Urinary bladder (tissue), 4 donors: Measurements from ENCODE around the gene PDE6G. TPM values are rescaled to one million over a fixed set of nuclear protein-coding genes. Genes with fewer than 3 reads are reported as not detected.

Experiments
- DNase-seq: peaks from one replicate; pipeline ENCODE4 v3.0.0-alpha.2; 2015; ENCODE audit errors: extremely low spot score
- H3K27ac ChIP-seq: one replicate; pipeline ENCODE4 v1.5.1; 2013; ENCODE audit warnings: low read depth, mild to moderate bottlenecking, moderate library complexity
- H3K36me3 ChIP-seq: one replicate; pipeline ENCODE4 v1.6.1; 2013; ENCODE audit warnings: mild to moderate bottlenecking, moderate library complexity; ENCODE audit not compliant: insufficient read depth
- H3K4me1 ChIP-seq: one replicate; pipeline ENCODE4 v1.6.1; 2013; ENCODE audit warnings: mild to moderate bottlenecking, moderate library complexity; ENCODE audit not compliant: insufficient read depth
- H3K4me3 ChIP-seq: one replicate; pipeline ENCODE4 v1.5.1; 2013; ENCODE audit warnings: low read depth, low read length
- WGBS: extraction: QIAGEN DNeasy Blood & Tissue Kit; methylation state at CpG from one replicate; pipeline ENCODE4 v1.1.7; 2013; 5-methylcytosine and 5-hydroxymethylcytosine counted together
- polyA plus RNA-seq: library from polyadenylated mRNA; stranded (reverse); fragments of 200-250 nt; gene quantifications from one replicate; pipeline ENCODE4 v1.2.3, GENCODE V29; 2013
- total RNA-seq: library from RNA; depleted of rRNA; stranded (reverse); fragments of >200 nt; gene quantifications from one replicate; pipeline ENCODE4 v1.2.3, GENCODE V29; 2014
- donor health status: healthy with polysubstance abuse.
- donor health status: healthy.

The PDE6G gene
- total and polyA plus RNA-seq, 2 donors = 1.2 TPM; not detected in 1

GRCh38 chr17:81664051-81664470, 7.7 kb upstream of the PDE6G start:
- WGBS = 88% methylated on average over 7 of the region's 7 CpGs
- H3K4me3 ChIP-seq = no peak overlapping the region

DNA sequence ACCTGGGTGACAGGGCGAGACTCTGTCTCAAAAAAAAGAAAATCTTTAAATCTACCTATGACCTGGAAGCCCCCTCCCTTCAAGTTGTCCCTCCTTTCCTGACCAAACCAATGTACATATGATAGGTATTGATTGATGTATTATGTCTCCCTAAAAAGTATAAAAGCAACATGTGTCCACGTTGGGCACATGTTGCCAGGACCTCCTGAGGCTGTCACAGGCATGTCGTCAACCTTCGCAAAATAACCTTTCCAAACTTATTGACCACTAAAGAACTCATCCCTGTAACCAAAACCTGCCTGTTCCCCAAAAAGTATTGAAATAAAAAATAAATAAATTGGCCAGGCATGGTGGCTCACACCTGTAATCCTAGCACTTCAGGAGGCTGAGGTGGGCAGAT, 5.7 kb upstream of the PDE6G start:
- Histone ChIP-seq H3K36me3 (no peaks in the 10 kb centered on the region), H3K4me3 (no peak overlapping the region), H3K4me1 (no peaks in the 10 kb centered on the region), H3K27ac (no peak overlapping the region)
- DNase-seq = no peak
- 91% methylated on average over 4 of the region's 4 CpGs for WGBS

More at GRCh38 chr17:81664051-81664470, 7.7 kb upstream of the PDE6G start:
- DNase-seq = no peak
- no peaks in the 10 kb centered on the region for H3K36me3 ChIP-seq
- H3K4me1 ChIP-seq = peaks cover 2% of the 10 kb centered on the region
- no peak overlapping the region for H3K27ac ChIP-seq

GRCh38 chr17:81660441-81660840, 4.1 kb upstream of the PDE6G start:
- H3K36me3 ChIP-seq = no peaks in the 10 kb centered on the region
- H3K27ac ChIP-seq = no peak overlapping the region
- no peak overlapping the region for H3K4me3 ChIP-seq
- DNase-seq = no peak
- whole genome bisulfite sequencing = 90% methylated on average over 9 of the region's 9 CpGs
- no peaks in the 10 kb centered on the region for H3K4me1 ChIP-seq

DNA sequence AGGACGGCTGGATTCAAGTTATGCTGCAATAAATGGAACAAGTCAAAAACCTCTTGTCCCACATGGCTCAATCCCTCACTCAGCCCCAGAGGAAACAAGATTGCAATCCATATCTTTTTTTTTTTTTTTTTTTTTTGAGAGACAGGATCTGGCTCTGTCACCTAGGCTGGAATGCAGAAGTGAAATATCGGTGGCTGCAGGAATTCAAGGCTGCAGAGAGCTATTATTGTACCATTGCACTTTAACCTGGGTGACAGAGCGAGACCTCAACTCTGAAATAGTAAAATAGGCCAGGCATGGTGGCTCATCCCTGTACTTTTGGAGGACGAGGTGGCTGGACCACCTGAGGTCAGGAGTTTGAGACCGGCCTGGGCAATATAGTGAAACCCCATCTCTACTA, 2.7 kb upstream of the PDE6G start:
- DNase-seq = no peak
- H3K27ac ChIP-seq = no peak overlapping the region
- no peaks in the 10 kb centered on the region for H3K4me1 ChIP-seq
- no peak overlapping the region for H3K4me3 ChIP-seq
- WGBS = 76% methylated on average over 5 of the region's 5 CpGs
- H3K36me3 ChIP-seq = no peaks in the 10 kb centered on the region

DNA sequence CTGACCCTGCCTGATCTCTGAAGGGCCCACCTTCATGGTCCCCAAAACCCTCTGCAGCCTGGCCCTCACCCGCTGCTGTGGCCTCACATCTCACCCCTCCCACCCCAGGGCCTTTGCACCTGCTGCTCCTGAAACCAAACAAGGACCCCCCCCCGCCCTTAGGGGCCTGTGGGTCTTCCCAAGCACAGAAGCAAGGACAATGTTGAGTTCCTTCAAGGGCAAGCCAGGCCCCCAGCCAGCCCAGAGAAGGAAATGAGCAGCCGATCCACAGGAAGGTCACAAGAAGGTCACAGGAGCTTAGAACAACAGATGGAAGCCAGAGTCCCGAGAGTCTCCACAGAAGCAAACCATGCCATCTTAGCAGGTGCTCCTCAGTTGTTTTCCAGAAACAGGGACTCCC, 493 bp upstream of the PDE6G start:
- WGBS = 50% methylated on average over 4 of the region's 4 CpGs

DNA sequence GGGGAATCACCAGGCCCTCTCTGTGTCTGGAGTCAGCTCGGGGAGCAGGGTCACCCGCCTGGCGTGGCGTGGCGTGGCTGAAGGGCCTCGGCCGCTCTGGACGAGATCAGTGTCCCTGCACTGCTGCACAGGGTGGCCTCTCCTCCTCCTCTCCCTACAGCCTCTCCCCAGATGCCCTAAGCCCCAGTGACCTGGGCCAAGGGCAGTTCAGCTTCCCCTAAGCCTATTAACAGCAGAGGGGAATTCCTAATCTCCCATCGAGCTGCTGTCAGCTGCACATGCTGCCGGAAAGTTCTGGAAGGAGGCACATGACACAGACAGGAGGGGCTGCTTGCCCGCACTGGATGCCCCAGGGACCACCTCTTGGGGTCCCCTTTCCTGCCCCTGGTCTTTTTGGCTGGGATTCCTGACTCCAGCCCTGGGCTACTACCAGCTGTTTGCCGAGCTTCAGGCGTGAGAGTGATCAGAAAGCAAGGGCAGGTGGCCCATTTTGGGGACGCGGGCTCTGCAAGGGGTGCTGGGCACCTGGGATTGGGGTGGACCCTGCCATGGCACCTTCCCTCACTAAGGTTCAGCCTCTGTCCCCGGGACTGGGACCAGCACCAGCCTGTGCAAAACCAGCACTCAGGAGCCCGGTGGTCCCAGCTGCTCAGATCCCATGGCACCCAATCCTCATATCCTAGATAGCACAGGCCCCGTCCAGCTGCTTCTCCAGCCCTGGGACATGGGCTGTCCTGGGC, 794 bp downstream of the PDE6G start:
- Histone ChIP-seq H3K36me3 (no peaks in the 10 kb centered on the region), H3K4me1 (no peaks in the 10 kb centered on the region), H3K27ac (no peak overlapping the region), H3K4me3 (no peak overlapping the region)
- no peak for DNase-seq
- WGBS = 71% methylated on average over 18 of the region's 18 CpGs

More for the DNA sequence above, 493 bp upstream of the PDE6G start:
- DNase-seq = no peak
- Histone ChIP-seq H3K27ac (no peak overlapping the region), H3K36me3 (no peaks in the 10 kb centered on the region), H3K4me1 (no peaks in the 10 kb centered on the region), H3K4me3 (no peak overlapping the region)

DNA sequence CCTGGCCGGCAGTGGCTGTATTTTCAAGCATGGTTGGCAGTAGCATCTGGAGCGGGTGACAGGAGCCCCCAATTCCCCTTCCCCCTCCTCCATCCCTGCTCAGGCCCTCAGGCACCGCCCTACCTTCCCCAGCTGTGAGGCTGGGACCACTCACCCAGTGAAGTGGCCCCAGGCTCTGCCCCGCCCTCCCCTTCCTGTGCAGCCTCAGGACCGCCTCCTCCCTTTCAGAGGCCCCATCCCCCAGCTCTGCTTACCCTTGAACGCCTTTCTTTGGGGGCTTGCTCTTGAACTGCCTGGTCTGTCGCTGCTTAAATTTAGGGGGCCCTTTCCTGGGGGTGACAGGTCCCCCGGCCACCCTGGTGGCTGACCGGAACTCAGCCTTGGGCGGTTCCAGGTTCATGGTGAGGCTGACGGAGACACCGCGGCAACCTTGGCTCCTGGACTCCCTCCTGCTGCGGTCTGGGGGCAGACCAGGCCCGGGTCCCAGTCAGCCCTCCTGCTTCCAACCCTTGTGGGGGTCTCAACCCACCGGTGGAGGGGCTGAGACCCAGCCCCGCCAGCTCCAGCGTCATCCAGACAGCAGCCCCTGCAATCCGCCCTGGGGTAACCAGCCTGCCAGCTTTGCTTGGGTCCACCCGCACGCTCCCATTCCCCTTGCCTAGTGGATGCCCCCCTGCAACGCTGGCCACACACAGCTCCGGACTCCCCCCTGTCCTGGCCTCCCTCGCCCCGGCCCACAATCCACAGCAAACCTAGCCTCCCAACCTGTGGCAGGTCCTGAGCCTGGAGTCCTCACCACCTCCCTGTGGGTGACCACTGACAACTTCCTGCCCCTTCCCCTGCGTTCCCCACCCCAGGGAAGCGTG, 3.2 kb downstream of the PDE6G start:
- no peak overlapping the region for H3K4me3 ChIP-seq
- WGBS = 27% methylated on average over 27 of the region's 27 CpGs
- no peak for DNase-seq
- no peaks in the 10 kb centered on the region for H3K4me1 ChIP-seq
- H3K27ac ChIP-seq = no peak overlapping the region
- no peaks in the 10 kb centered on the region for H3K36me3 ChIP-seq

DNA sequence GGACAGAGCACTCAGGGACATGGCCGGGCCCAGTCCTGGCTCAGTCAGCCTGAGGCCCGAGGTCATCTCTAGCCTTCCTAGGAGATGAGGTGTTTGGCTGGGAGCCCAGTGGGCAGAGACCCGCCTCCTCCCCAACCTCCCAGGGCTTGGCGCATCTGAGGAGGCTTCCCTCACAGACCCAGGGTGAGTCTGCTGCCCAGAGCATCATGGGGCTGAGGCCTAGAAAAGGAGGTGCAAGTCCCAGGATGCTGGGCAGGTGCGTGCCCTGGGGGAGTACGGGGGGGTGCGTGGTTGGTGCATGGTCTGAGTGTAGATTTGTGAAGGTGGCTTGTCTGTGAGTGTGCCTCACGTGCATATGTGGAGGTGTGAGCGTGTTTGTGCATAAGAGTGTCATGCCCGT, 4.7 kb downstream of the PDE6G start:
- Histone ChIP-seq H3K4me3 (no peak overlapping the region), H3K4me1 (no peaks in the 10 kb centered on the region), H3K36me3 (no peaks in the 10 kb centered on the region), H3K27ac (no peak overlapping the region)
- 72% methylated on average over 10 of the region's 10 CpGs for WGBS
- DNase-seq = no peak

- Histone ChIP-seq H3K4me3 (no peak overlapping the region), H3K27ac (no peak overlapping the region), H3K36me3 (no peaks in the 10 kb centered on the region), H3K4me1 (no peaks in the 10 kb centered on the region)
- no peak for DNase-seq
- 68% methylated on average over 9 of the region's 9 CpGs for WGBS
Observed at GRCh38 chr17:81650951-81651350, 5.4 kb downstream of the PDE6G start.

- WGBS = 57% methylated on average over 14 of the region's 14 CpGs
- Histone ChIP-seq H3K4me1 (no peaks in the 10 kb centered on the region), H3K36me3 (no peaks in the 10 kb centered on the region), H3K27ac (no peak overlapping the region), H3K4me3 (no peak overlapping the region)
- no peak for DNase-seq
Observed at GRCh38 chr17:81648707-81649085, 7.6 kb downstream of the PDE6G start.

- 5% methylated on average over 78 of the region's 78 CpGs for WGBS
- Histone ChIP-seq H3K36me3 (no peaks in the 10 kb centered on the region), H3K27ac (no peak overlapping the region), H3K4me3 (no peak overlapping the region), H3K4me1 (no peaks in the 10 kb centered on the region)
- DNase-seq = no peak
Observed at GRCh38 chr17:81648013-81648706, 8.2 kb downstream of the PDE6G start.

- DNase-seq = no peak
- WGBS = 29% methylated on average over 21 of the region's 21 CpGs
- Histone ChIP-seq H3K4me3 (no peak overlapping the region), H3K27ac (no peak overlapping the region), H3K4me1 (no peaks in the 10 kb centered on the region), H3K36me3 (no peaks in the 10 kb centered on the region)
Observed at GRCh38 chr17:81647640-81648012, 8.7 kb downstream of the PDE6G start.

GRCh38 chr17:81646869-81647600, 9.3 kb downstream of the PDE6G start:
- no peak for DNase-seq
- no peaks in the 10 kb centered on the region for H3K4me1 ChIP-seq
- H3K27ac ChIP-seq = no peak overlapping the region
- no peak overlapping the region for H3K4me3 ChIP-seq
- 71% methylated on average over 12 of the region's 12 CpGs for WGBS
- no peaks in the 10 kb centered on the region for H3K36me3 ChIP-seq
